GM11168 (cell line): ENCODE measurements around the gene RUNX2.
"Not testable (repeated sequence)": the region's sequence is repeated elsewhere in the genome, so short reads cannot be mapped to it uniquely, and the experiment has no call there.

Experiments used
- in situ Hi-C: fragments of 300-500 bp; cut with MboI; formaldehyde crosslinking; loops from one replicate; pipeline ENCODE4 v1.12.0; 2022; ENCODE audit warnings: low sequenced_read_pairs; ENCODE audit not compliant: unreplicated experiment

RUNX2 gene

GRCh38 chr6:45448417-45449389, 120.6 kb downstream of the RUNX2 start:
- in situ Hi-C loops, result loop anchor here (25.0 kb wide), 2 partner anchors 264 to 464 kb away; no protein-coding TSS in a partner anchor

GRCh38 chr6:45450132-45450531, 122.0 kb downstream of the RUNX2 start:
- in situ Hi-C loops, result no loop called here

- in situ Hi-C loops, result no loop called here
Measured at GRCh38 chr6:45450831-45451230, 122.7 kb downstream of the RUNX2 start.

GRCh38 chr6:45454008-45454911, 126.1 kb downstream of the RUNX2 start:
- in situ Hi-C loops, result no loop called here

- in situ Hi-C loops, result no loop called here
Measured at GRCh38 chr6:45455408-45455807, 127.3 kb downstream of the RUNX2 start.

- in situ Hi-C loops, result no loop called here
Measured at GRCh38 chr6:45457141-45457540, 129.0 kb downstream of the RUNX2 start.

GRCh38 chr6:45458672-45459071, 130.5 kb downstream of the RUNX2 start:
- in situ Hi-C loops, result no loop called here

GRCh38 chr6:45460166-45460565, 132.0 kb downstream of the RUNX2 start:
- in situ Hi-C loops, result no loop called here

- in situ Hi-C loops, result no loop called here
Measured at GRCh38 chr6:45461486-45461885, 133.4 kb downstream of the RUNX2 start.

- in situ Hi-C loops, result no loop called here
Measured at GRCh38 chr6:45462190-45463134, 134.3 kb downstream of the RUNX2 start.

GRCh38 chr6:45464685-45465084, 136.6 kb downstream of the RUNX2 start:
- in situ Hi-C loops, result no loop called here

- in situ Hi-C loops, result no loop called here
Measured at GRCh38 chr6:45466686-45467085, 138.6 kb downstream of the RUNX2 start.

GRCh38 chr6:45467417-45467816, 139.3 kb downstream of the RUNX2 start:
- in situ Hi-C loops, result not testable (repeated sequence)

- in situ Hi-C loops, result no loop called here
Measured at GRCh38 chr6:45467853-45468252, 139.7 kb downstream of the RUNX2 start.

- in situ Hi-C loops, result no loop called here
Measured at GRCh38 chr6:45469663-45470062, 141.5 kb downstream of the RUNX2 start.

- in situ Hi-C loops, result no loop called here
Measured at GRCh38 chr6:45470131-45470738, 142.1 kb downstream of the RUNX2 start.

GRCh38 chr6:45472382-45472781, 144.3 kb downstream of the RUNX2 start:
- in situ Hi-C loops, result no loop called here

- in situ Hi-C loops, result no loop called here
Measured at GRCh38 chr6:45473121-45473993, 145.2 kb downstream of the RUNX2 start.
